MM.1S (cell line): ENCODE data around the gene LIMS1.

Experiments used
- CTCF ChIP-seq: fragments of 300-600 bp; sonication (generic); IDR thresholded peaks from 2 replicates; pipeline ENCODE4 v1.5.1; 2016; ENCODE audit warnings: antibody characterized with exemption, low read length, mixed read lengths
- EZH2phosphoT487 ChIP-seq: fragments of 300-600 bp; sonication (generic); IDR thresholded peaks from 2 replicates; pipeline ENCODE4 v1.6.1; 2018; ENCODE audit warnings: antibody characterized with exemption, low read length

- TF ChIP-seq CTCF (no peak), EZH2phosphoT487 (no peak)
Measured at GRCh38 chr2:108575132-108575966, 41.1 kb downstream of the LIMS1 start.
